Posterior vena cava (tissue), 2 donors: ENCODE measurements around the gene ZPBP. TPM values are rescaled to one million over a fixed set of nuclear protein-coding genes. Genes with fewer than 3 reads are reported as not detected.

Source experiments
- total RNA-seq, 2 donors: library from RNA; stranded (reverse); fragmentation: NEBNext Ultra II Directional; extraction: Animal tissue kit (Norgen Biotek cat#: 25700); gene quantifications; one replicate each; pipeline ENCODE4 v1.2.1, GENCODE V29; 2021
- donor health status: DM: yes; HTN: yes; CAD: no.
- donor health status: DM: yes; HTN: yes; CAD: no.

ZPBP gene
- total RNA-seq, 2 donors from 2014 or later: not detected

Other genes starting within 250 kb of the ZPBP start
- gene IKZF1, start 211.5 kb upstream of the ZPBP start, total RNA-seq: 10 to 100 TPM; 11.9 to 13.7 TPM